H1 (cell line): ENCODE results near the gene SREK1IP1. TPM values are rescaled to one million over a fixed set of nuclear protein-coding genes. Genes with fewer than 3 reads are reported as not detected.

Source experiments
- CTCF ChIA-PET: fragments of 300-600 bp; sonication (Branson Sonifier 250); formaldehyde crosslinking; loops from one replicate; lab custom pipeline; 2021; ENCODE audit not compliant: partially characterized antibody; lab: Charles Lee
- POLR2A ChIA-PET: fragments of 300-600 bp; sonication (Branson Sonifier 250); formaldehyde crosslinking; loops from one replicate; lab custom pipeline; 2021; ENCODE audit warnings: inconsistent platforms; ENCODE audit not compliant: partially characterized antibody; lab: Charles Lee
- DNase-seq, 2 experiments: peaks; one replicate each; pipeline versions ENCODE4 v3.0.0 to v3.0.0-alpha.2; 2010 to 2022; ENCODE audit warnings: low spot score in 2 of 2, low read depth in 1 of 2, mixed read lengths in 1 of 2
- FAIRE-seq: peaks from 2 replicates; lab custom pipeline; 2011; peaks lifted over from hg19 to GRCh38; lab: Jason Lieb, UNC
- H2AFZ ChIP-seq: 2 replicates; pipeline ENCODE4 v1.8.1; 2012; ENCODE audit warnings: low read length, inconsistent platforms
- H2AK5ac ChIP-seq: 2 replicates; pipeline ENCODE4 v1.6.1; 2013; ENCODE audit warnings: low read depth, low read length
- H2BK120ac ChIP-seq: replicated peaks from 2 replicates; pipeline ENCODE3; 2013; ENCODE audit warnings: low read depth, low read length, inconsistent platforms
- H2BK12ac ChIP-seq: 2 replicates; pipeline ENCODE4 v1.6.1; 2013; ENCODE audit warnings: low read depth, low read length
- H2BK15ac ChIP-seq: 2 replicates; pipeline ENCODE4 v1.6.1; 2013; ENCODE audit warnings: low read length
- H2BK20ac ChIP-seq: 2 replicates; pipeline ENCODE4 v1.6.1; 2013; ENCODE audit warnings: low read length
- H2BK5ac ChIP-seq: 2 replicates; pipeline ENCODE4 v1.6.1; 2013; ENCODE audit warnings: low read depth, low read length
- H3K14ac ChIP-seq: 2 replicates; pipeline ENCODE4 v1.6.1; 2013; ENCODE audit warnings: inconsistent platforms; ENCODE audit not compliant: insufficient read length
- H3K18ac ChIP-seq: 2 replicates; pipeline ENCODE4 v1.6.1; 2013; ENCODE audit warnings: low read length; ENCODE audit errors: extremely low read depth
- H3K23ac ChIP-seq: 2 replicates; pipeline ENCODE4 v1.6.1; 2013; ENCODE audit warnings: inconsistent platforms; ENCODE audit not compliant: insufficient read length
- H3K23me2 ChIP-seq: 2 replicates; pipeline ENCODE4 v1.6.1; 2013; ENCODE audit warnings: low read depth, low read length
- H3K27ac ChIP-seq: 2 replicates; pipeline ENCODE4 v1.6.1; 2011; ENCODE audit warnings: low read depth, low read length, inconsistent platforms
- H3K27me3 ChIP-seq, 4 experiments: replicated peaks in 1 of 4; 1 replicate in 1 of 4; 2 replicates in 3 of 4; pipeline versions ENCODE4 v1.6.1 to v1.8.1; 2011 to 2013; ENCODE audit warnings: low read length in 3 of 4, mild to moderate bottlenecking in 3 of 4, inconsistent platforms in 2 of 4, mixed read lengths in 2 of 4, moderate library complexity in 1 of 4; ENCODE audit not compliant: control insufficient read depth in 3 of 4, insufficient read depth in 3 of 4; ENCODE audit errors: extremely low read depth in 1 of 4
- H3K36me3 ChIP-seq, 4 experiments: 2 replicates each; pipeline versions ENCODE4 v1.6.1 to v1.8.1; 2011 to 2013; ENCODE audit warnings: mild to moderate bottlenecking in 4 of 4, low read length in 3 of 4, moderate library complexity in 2 of 4, control low read depth in 1 of 4, inconsistent platforms in 1 of 4; ENCODE audit not compliant: insufficient read depth in 4 of 4, control insufficient read depth in 2 of 4
- H3K4ac ChIP-seq: replicated peaks from 2 replicates; pipeline ENCODE3; 2013; ENCODE audit warnings: low read length, low read depth, mixed read lengths, inconsistent platforms; ENCODE audit not compliant: insufficient read length
- H3K4me1 ChIP-seq, 4 experiments: replicated peaks in 1 of 4; 1 replicate in 1 of 4; 2 replicates in 3 of 4; pipeline versions ENCODE4 v1.6.1 to v1.8.1; 2011 to 2013; ENCODE audit warnings: low read length in 3 of 4, inconsistent platforms in 2 of 4, mixed read lengths in 1 of 4; ENCODE audit not compliant: insufficient read depth in 4 of 4, control insufficient read depth in 3 of 4
- H3K4me2 ChIP-seq, 2 experiments: 2 replicates each; pipeline versions ENCODE4 v1.6.1 to v1.8.1; 2011 to 2013; ENCODE audit warnings: low read depth in 2 of 2, low read length in 2 of 2, control low read depth in 1 of 2, inconsistent platforms in 1 of 2, mild to moderate bottlenecking in 1 of 2; ENCODE audit not compliant: insufficient read depth in 1 of 2
- H3K4me3 ChIP-seq, 4 experiments: fragments of 200-600, 300-600 bp in 1 of 4; sonication (generic), shearing (Covaris generic), sonication (Bioruptor Twin) in 1 of 4; 2 replicates each; pipeline versions ENCODE4 v1.5.1 to v1.8.1; 2011 to 2016; ENCODE audit warnings: low read length in 4 of 4, low read depth in 3 of 4, control low read depth in 2 of 4, inconsistent platforms in 2 of 4, mild to moderate bottlenecking in 2 of 4, mixed read lengths in 1 of 4, moderate library complexity in 1 of 4; ENCODE audit not compliant: insufficient read depth in 2 of 4; ENCODE audit errors: extremely low read depth in 1 of 4
- H3K56ac ChIP-seq: replicated peaks from 2 replicates; pipeline ENCODE3; 2013; ENCODE audit warnings: low read depth, mild to moderate bottlenecking, mixed read lengths, low read length, inconsistent platforms; ENCODE audit not compliant: insufficient read length
- H3K79me1 ChIP-seq: 2 replicates; pipeline ENCODE4 v1.6.1; 2013; ENCODE audit warnings: low read depth, low read length, control low read depth
- H3K79me2 ChIP-seq, 2 experiments: 2 replicates each; pipeline versions ENCODE4 v1.6.1 to v1.8.1; 2012 to 2013; ENCODE audit warnings: low read length in 2 of 2, mild to moderate bottlenecking in 2 of 2, inconsistent platforms in 1 of 2; ENCODE audit not compliant: insufficient read depth in 2 of 2, control insufficient read depth in 1 of 2
- H3K9ac ChIP-seq, 4 experiments: replicated peaks in 1 of 4; 1 replicate in 1 of 4; 2 replicates in 3 of 4; pipeline versions ENCODE4 v1.6.1 to v1.8.1; 2011 to 2013; ENCODE audit warnings: low read depth in 3 of 4, low read length in 3 of 4, control low read depth in 2 of 4, mild to moderate bottlenecking in 2 of 4, moderate library complexity in 2 of 4, inconsistent platforms in 1 of 4; ENCODE audit errors: extremely low read depth in 1 of 4
- H3K9me3 ChIP-seq, 2 experiments: 2 replicates each; pipeline versions ENCODE4 v1.6.1 to v1.8.1; 2012 to 2013; ENCODE audit warnings: mild to moderate bottlenecking in 2 of 2, moderate library complexity in 2 of 2, control low read depth in 1 of 2, inconsistent platforms in 1 of 2, low read depth in 1 of 2, low read length in 1 of 2, mixed read lengths in 1 of 2; ENCODE audit not compliant: insufficient read depth in 2 of 2
- H4K20me1 ChIP-seq, 2 experiments: replicated peaks in 1 of 2; 2 replicates each; pipeline versions ENCODE3 to v1.8.1; 2011 to 2013; ENCODE audit warnings: inconsistent platforms in 2 of 2, low read length in 2 of 2, mild to moderate bottlenecking in 1 of 2; ENCODE audit not compliant: insufficient read depth in 2 of 2, control insufficient read depth in 1 of 2
- H4K5ac ChIP-seq: 2 replicates; pipeline ENCODE4 v1.6.1; 2013; ENCODE audit warnings: low read length, low read depth, mixed read lengths, inconsistent platforms; ENCODE audit not compliant: insufficient read length
- H4K8ac ChIP-seq: 2 replicates; pipeline ENCODE4 v1.8.0; 2013; ENCODE audit warnings: mild to moderate bottlenecking, moderate library complexity, low read length, inconsistent platforms; ENCODE audit not compliant: insufficient read depth; ENCODE audit errors: extremely low read depth
- H4K91ac ChIP-seq: replicated peaks from 2 replicates; pipeline ENCODE3; 2013; ENCODE audit warnings: low read length, mixed read lengths, inconsistent platforms; ENCODE audit not compliant: insufficient read length
- BRCA1 ChIP-seq: IDR thresholded peaks from 2 replicates; pipeline ENCODE4 v1.6.1; 2012; ENCODE audit warnings: low read depth, low read length, improper control_type of control experiment
- SP2 ChIP-seq: IDR thresholded peaks from 2 replicates; pipeline ENCODE4 v1.6.1; 2012; ENCODE audit warnings: mild to moderate bottlenecking, low read length, inconsistent platforms
- TAF1 ChIP-seq: IDR thresholded peaks from 2 replicates; pipeline ENCODE4 v1.6.1; 2011; ENCODE audit warnings: mild to moderate bottlenecking, low read depth, low read length
- WGBS, 2 experiments: shearing (Covaris generic) in 1 of 2; methylation state at CpG; one replicate each; pipeline versions ENCODE4 v1.1.6 to v1.1.7; 2013 to 2015; ENCODE audit warnings: low lambda C conversion rate in 2 of 2, mixed read lengths in 2 of 2, inconsistent platforms in 1 of 2, low coverage in 1 of 2, missing lambda C conversion rate in 1 of 2; ENCODE audit not compliant: insufficient replicate concordance in 2 of 2, insufficient coverage in 1 of 2, insufficient read length in 1 of 2; ENCODE audit errors: extremely low coverage in 1 of 2, missing lambda C conversion rate in 1 of 2; 5-methylcytosine and 5-hydroxymethylcytosine counted together
- polyA plus RNA-seq, 7 experiments: library from polyadenylated mRNA; depleted of rRNA in 3 of 7; stranded (reverse) in 5 of 7; unstranded in 2 of 7; fragments of >200 nt in 5 of 7; fragments of 200-250 nt in 2 of 7; gene quantifications; 1 replicate in 5 of 7; 2 replicates in 1 of 7; 4 replicates in 1 of 7; pipeline versions ENCODE4 v1.2.1 to v1.2.3, GENCODE V29; 2011 to 2013; ENCODE audit warnings: missing spikeins in 2 of 7, mixed read lengths in 2 of 7
- total RNA-seq: library from RNA; stranded (reverse); fragmentation: NEBNext Ultra II Directional; extraction: Animal tissue kit (Norgen Biotek cat#: 25700); gene quantifications from 2 replicates; pipeline ENCODE4 v1.2.1, GENCODE V29; 2021
- TF ChIP-seq, protein P1 (sequence below): IDR thresholded peaks from 2 replicates; pipeline ENCODE4 v1.6.1; 2011; ENCODE audit warnings: low read length, improper control_type of control experiment
- TF ChIP-seq, protein P2 (sequence below), 3 experiments: IDR thresholded peaks; 1 replicate in 2 of 3; 2 replicates in 1 of 3; pipeline versions ENCODE4 v1.5.1 to v1.6.1; 2011; ENCODE audit warnings: low read length in 3 of 3, mild to moderate bottlenecking in 3 of 3, inconsistent platforms in 2 of 3, low read depth in 1 of 3, moderate library complexity in 1 of 3; ENCODE audit not compliant: insufficient read depth in 1 of 3; ENCODE audit errors: control extremely low read depth in 1 of 3

SREK1IP1 gene
- total and polyA plus RNA-seq, 2 of the 8 experiments (the other 6 are each of a cell fraction or from before 2014, with no cell fraction given), result 6.2 to 39.0 TPM

DNA sequence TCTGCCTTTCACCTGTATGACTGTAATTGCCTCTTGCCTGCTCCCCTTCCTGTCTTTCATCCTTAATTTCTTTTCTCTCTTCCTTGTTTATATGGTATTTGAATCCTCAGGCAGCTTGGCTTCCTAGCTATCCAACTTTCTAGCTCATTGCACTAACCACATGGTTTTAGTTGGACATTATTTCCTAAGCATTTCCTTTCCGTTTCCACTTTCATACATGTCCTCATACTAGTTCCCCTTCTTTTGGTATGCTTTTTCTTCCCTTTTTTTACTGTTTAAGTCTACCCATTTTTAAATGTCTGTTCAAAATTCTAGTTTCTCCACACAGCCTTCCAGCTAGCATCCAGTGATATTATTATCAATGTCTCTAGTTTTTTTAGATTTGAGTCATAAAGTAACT lies 6.8 kb upstream of the SREK1IP1 start:
- H2BK12ac ChIP-seq, result no peak overlapping the region
- peaks cover 0 to 6% (median 3%) of the 10 kb centered on the region in 4 experiments; a peak in 5 of 8 replicates for H3K36me3 ChIP-seq
- H3K27ac ChIP-seq, result no peak overlapping the region
- H3K4me3 ChIP-seq, result no peak overlapping the region
- no peaks in the 10 kb centered on the region for H3K79me1 ChIP-seq
- CTCF ChIA-PET, result interaction anchor here (0.9 to 2.2 kb wide), 4 partner anchors 8 to 139 kb away, joined by 3 to 10 read pairs (median 6); no protein-coding TSS in a partner anchor
- H3K23ac ChIP-seq, result no peak overlapping the region
- H3K9me3 ChIP-seq, result no peaks in the 10 kb centered on the region
- DNase-seq (no peak), FAIRE-seq (no peak)
- H3K4me1 ChIP-seq, result no peaks in the 10 kb centered on the region
- no peak overlapping the region for H2BK20ac ChIP-seq
- H2AK5ac ChIP-seq, result no peak overlapping the region
- no peak overlapping the region for H3K18ac ChIP-seq
- no peak overlapping the region for H3K14ac ChIP-seq
- no peaks in the 10 kb centered on the region for H3K27me3 ChIP-seq
- H3K79me2 ChIP-seq, result peaks cover 0 to 46% of the 10 kb centered on the region in 2 experiments; a peak in 3 of 4 replicates
- POLR2A ChIA-PET, result interaction anchor here (1.5 kb wide), 1 partner anchor 31 kb away, joined by 3 read pairs; no protein-coding TSS in a partner anchor
- no peak overlapping the region for H3K56ac ChIP-seq
- no peak overlapping the region for H3K4ac ChIP-seq
- 94% methylated on average over 1 of the region's 1 CpG; no CpG with 5 or more reads in 1 of the 2 experiments for WGBS, 2 experiments
- no peak overlapping the region for H2BK5ac ChIP-seq
- H4K8ac ChIP-seq, result no peak overlapping the region
- no peak overlapping the region for H4K5ac ChIP-seq
- no peak overlapping the region for H3K4me2 ChIP-seq
- H2BK120ac ChIP-seq, result no peak overlapping the region
- no peaks in the 10 kb centered on the region for H4K20me1 ChIP-seq
- no peak overlapping the region for H2AFZ ChIP-seq
- no peaks in the 10 kb centered on the region for H3K23me2 ChIP-seq
- no peak overlapping the region for H4K91ac ChIP-seq
- no peak overlapping the region for H3K9ac ChIP-seq
- no peak overlapping the region for H2BK15ac ChIP-seq
- no peak for TF ChIP-seq SP2
- TF ChIP-seq, protein P1, sequence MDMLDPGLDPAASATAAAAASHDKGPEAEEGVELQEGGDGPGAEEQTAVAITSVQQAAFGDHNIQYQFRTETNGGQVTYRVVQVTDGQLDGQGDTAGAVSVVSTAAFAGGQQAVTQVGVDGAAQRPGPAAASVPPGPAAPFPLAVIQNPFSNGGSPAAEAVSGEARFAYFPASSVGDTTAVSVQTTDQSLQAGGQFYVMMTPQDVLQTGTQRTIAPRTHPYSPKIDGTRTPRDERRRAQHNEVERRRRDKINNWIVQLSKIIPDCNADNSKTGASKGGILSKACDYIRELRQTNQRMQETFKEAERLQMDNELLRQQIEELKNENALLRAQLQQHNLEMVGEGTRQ, result no peak
- no peak for TF ChIP-seq TAF1
- TF ChIP-seq, protein P2, sequence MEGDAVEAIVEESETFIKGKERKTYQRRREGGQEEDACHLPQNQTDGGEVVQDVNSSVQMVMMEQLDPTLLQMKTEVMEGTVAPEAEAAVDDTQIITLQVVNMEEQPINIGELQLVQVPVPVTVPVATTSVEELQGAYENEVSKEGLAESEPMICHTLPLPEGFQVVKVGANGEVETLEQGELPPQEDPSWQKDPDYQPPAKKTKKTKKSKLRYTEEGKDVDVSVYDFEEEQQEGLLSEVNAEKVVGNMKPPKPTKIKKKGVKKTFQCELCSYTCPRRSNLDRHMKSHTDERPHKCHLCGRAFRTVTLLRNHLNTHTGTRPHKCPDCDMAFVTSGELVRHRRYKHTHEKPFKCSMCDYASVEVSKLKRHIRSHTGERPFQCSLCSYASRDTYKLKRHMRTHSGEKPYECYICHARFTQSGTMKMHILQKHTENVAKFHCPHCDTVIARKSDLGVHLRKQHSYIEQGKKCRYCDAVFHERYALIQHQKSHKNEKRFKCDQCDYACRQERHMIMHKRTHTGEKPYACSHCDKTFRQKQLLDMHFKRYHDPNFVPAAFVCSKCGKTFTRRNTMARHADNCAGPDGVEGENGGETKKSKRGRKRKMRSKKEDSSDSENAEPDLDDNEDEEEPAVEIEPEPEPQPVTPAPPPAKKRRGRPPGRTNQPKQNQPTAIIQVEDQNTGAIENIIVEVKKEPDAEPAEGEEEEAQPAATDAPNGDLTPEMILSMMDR (IDR thresholded peaks at IDR 0.05; ENCODE audit: control extremely low read depth in 1 of 3, insufficient read depth in 1 of 3, low read depth in 1 of 3, low read length in 3 of 3), result no peak
- no peak for TF ChIP-seq BRCA1
